HepG2 (cell line): Measurements from ENCODE around the gene SLC19A1. TPM values are rescaled to one million over a fixed set of nuclear protein-coding genes. Genes with fewer than 3 reads are reported as not detected.
A peak's percentile ranks its signal among the peaks of the same experiment; 100 is the strongest.

Experiments
- AKNA ChIP-seq: sonication (generic); formaldehyde crosslinking; IDR thresholded peaks from 2 replicates; pipeline ENCODE4 v1.4.0; 2020; ENCODE audit warnings: missing genetic modification reagents, borderline replicate concordance
- ARNTL ChIP-seq: sonication (generic); formaldehyde crosslinking; IDR thresholded peaks from 2 replicates; pipeline ENCODE4 v1.4.0; 2020; ENCODE audit warnings: mild to moderate bottlenecking, missing genetic modification reagents
- ATF5 ChIP-seq: sonication (generic); formaldehyde crosslinking; IDR thresholded peaks from 2 replicates; pipeline ENCODE4 v1.4.0; 2020; ENCODE audit warnings: mild to moderate bottlenecking, low read depth, missing genetic modification reagents
- ATF7-NPFF ChIP-seq: sonication (generic); formaldehyde crosslinking; IDR thresholded peaks from 2 replicates; pipeline ENCODE4 v1.8.1; 2023; ENCODE audit warnings: mild to moderate bottlenecking, low read depth, missing genetic modification reagents, moderate library complexity
- BORCS8-MEF2B ChIP-seq: sonication (generic); formaldehyde crosslinking; IDR thresholded peaks from 2 replicates; pipeline ENCODE4 v1.8.0; 2022; ENCODE audit warnings: mild to moderate bottlenecking, missing genetic modification reagents
- CCDC6 ChIP-seq: sonication (generic); formaldehyde crosslinking; IDR thresholded peaks from 2 replicates; pipeline ENCODE4 v1.8.1; 2022; ENCODE audit warnings: mild to moderate bottlenecking, missing genetic modification reagents, moderate library complexity
- DPF2 ChIP-seq: sonication (generic); formaldehyde crosslinking; IDR thresholded peaks from 2 replicates; pipeline ENCODE4 v1.4.0; 2020; ENCODE audit warnings: mild to moderate bottlenecking, low read depth, missing genetic modification reagents, borderline replicate concordance
- HDAC2 ChIP-seq: sonication (generic); formaldehyde crosslinking; IDR thresholded peaks from 2 replicates; pipeline ENCODE4 v1.4.0; 2020; ENCODE audit warnings: missing genetic modification reagents
- HIVEP1 ChIP-seq: sonication (generic); formaldehyde crosslinking; IDR thresholded peaks from 2 replicates; pipeline ENCODE4 v1.4.0; 2020; ENCODE audit warnings: mild to moderate bottlenecking, missing genetic modification reagents
- KDM3A ChIP-seq: IDR thresholded peaks from 2 replicates; pipeline ENCODE4 v1.6.1; 2018; ENCODE audit warnings: low read depth, missing compliant biosample characterization
- KDM4B ChIP-seq: sonication (generic); formaldehyde crosslinking; IDR thresholded peaks from 2 replicates; pipeline ENCODE4 v1.4.0; 2020; ENCODE audit warnings: missing genetic modification reagents
- NFE2L1 ChIP-seq: sonication (generic); formaldehyde crosslinking; IDR thresholded peaks from 2 replicates; pipeline ENCODE4 v1.4.0; 2020; ENCODE audit warnings: missing genetic modification reagents, mild to moderate bottlenecking, borderline replicate concordance
- RXRB ChIP-seq: IDR thresholded peaks from 2 replicates; pipeline ENCODE4 v1.6.1; 2016; ENCODE audit warnings: borderline replicate concordance, missing genetic modification reagents, missing compliant biosample characterization
- SIN3A ChIP-seq: IDR thresholded peaks from 2 replicates; pipeline ENCODE4 v1.6.1; 2011; ENCODE audit warnings: low read depth, mild to moderate bottlenecking, control low read depth, low read length, borderline replicate concordance
- SMAD3 ChIP-seq: sonication (generic); formaldehyde crosslinking; IDR thresholded peaks from 2 replicates; pipeline ENCODE4 v1.4.0; 2020; ENCODE audit warnings: missing genetic modification reagents
- U2AF2 ChIP-seq: fragments of 200-400 bp; formaldehyde crosslinking; IDR thresholded peaks from 2 replicates; pipeline ENCODE4 v1.6.1; 2017; ENCODE audit warnings: low read depth, mild to moderate bottlenecking, low read length
- ZMAT3 ChIP-seq: sonication (generic); formaldehyde crosslinking; conservative IDR thresholded peaks from 2 replicates; pipeline ENCODE4 v1.7.0; 2021; ENCODE audit warnings: missing genetic modification reagents
- ZNF224 ChIP-seq: sonication (generic); formaldehyde crosslinking; IDR thresholded peaks from 2 replicates; pipeline ENCODE4 v1.5.0; 2020; ENCODE audit warnings: mild to moderate bottlenecking, missing genetic modification reagents
- ZNF331 ChIP-seq: sonication (generic); formaldehyde crosslinking; IDR thresholded peaks from 2 replicates; pipeline ENCODE4 v1.4.0; 2020; ENCODE audit warnings: missing genetic modification reagents
- ZNF563 ChIP-seq: sonication (generic); formaldehyde crosslinking; IDR thresholded peaks from 2 replicates; pipeline ENCODE4 v1.8.0; 2022; ENCODE audit warnings: mild to moderate bottlenecking, moderate library complexity, missing genetic modification reagents
- ZNF564 ChIP-seq: sonication (generic); formaldehyde crosslinking; IDR thresholded peaks from 2 replicates; pipeline ENCODE4 v1.8.1; 2023; ENCODE audit warnings: mild to moderate bottlenecking, missing genetic modification reagents
- ZNF598 ChIP-seq: sonication (generic); formaldehyde crosslinking; IDR thresholded peaks from 2 replicates; pipeline ENCODE4 v1.5.1; 2020; ENCODE audit warnings: mild to moderate bottlenecking, missing genetic modification reagents, borderline replicate concordance
- ZNF740 ChIP-seq: sonication (generic); formaldehyde crosslinking; IDR thresholded peaks from 2 replicates; pipeline ENCODE4 v1.4.0; 2020; ENCODE audit warnings: missing genetic modification reagents
- ZNF773 ChIP-seq: sonication (generic); formaldehyde crosslinking; IDR thresholded peaks from 2 replicates; pipeline ENCODE4 v1.4.0; 2020; ENCODE audit warnings: missing genetic modification reagents, borderline replicate concordance
- ZNF790 ChIP-seq: sonication (generic); formaldehyde crosslinking; IDR thresholded peaks from 2 replicates; pipeline ENCODE4 v1.8.0; 2022; ENCODE audit warnings: missing genetic modification reagents, mild to moderate bottlenecking, borderline replicate concordance
- polyA plus RNA-seq, 8 experiments: library from polyadenylated mRNA; depleted of rRNA in 3 of 8; stranded (reverse) in 7 of 8; unstranded in 1 of 8; fragments of >200 nt; fragmentation: Illumina TruSeq in 4 of 8; extraction: Trizol in 4 of 8; gene quantifications; 2 replicates each; pipeline versions ENCODE4 v1.2.1 to v1.2.3, GENCODE V29; 2011 to 2016; ENCODE audit warnings: low read depth in 4 of 8, missing spikeins in 1 of 8, mixed read lengths in 1 of 8; ENCODE audit not compliant: insufficient read depth in 1 of 8
- total RNA-seq, 5 experiments: library from RNA; depleted of rRNA; stranded (reverse); fragments of >200 nt; fragmentation: Illumina TruSeq; extraction: Trizol; gene quantifications; 2 replicates each; pipeline ENCODE4 v1.2.3, GENCODE V29; 2016; ENCODE audit warnings: low read depth in 1 of 5

The SLC19A1 gene
- total and polyA plus RNA-seq, 2 of the 13 experiments (the other 11 are each of a cell fraction or from before 2014, with no cell fraction given), result 21.8 to 23.0 TPM

- TF ChIP-seq ZNF564 (CRISPR knock-in tag), result 0 out of 2 replicates have a peak, but pooled peaks have one; percentile 64
- peak; percentile 99 for TF ChIP-seq RXRB (CRISPR knock-in tag)
- TF ChIP-seq DPF2 (CRISPR knock-in tag), result peak; percentile 36; the same call in 1 of the 2 replicates
- TF ChIP-seq KDM4B (CRISPR knock-in tag), result no peak
- TF ChIP-seq HIVEP1 (CRISPR knock-in tag), result peak; percentile 96
- TF ChIP-seq HDAC2 (CRISPR knock-in tag), result peak; percentile 92
- TF ChIP-seq ZNF740 (CRISPR knock-in tag), result 0 out of 2 replicates have a peak, but pooled peaks have one; percentile 24
- no peak for TF ChIP-seq CCDC6 (CRISPR knock-in tag)
- peak; percentile 85; the same call in 1 of the 2 replicates for TF ChIP-seq SIN3A
- TF ChIP-seq U2AF2, result no peak
- TF ChIP-seq BORCS8-MEF2B, result peak; percentile 90
- peak; percentile 100 for TF ChIP-seq ZNF224 (CRISPR knock-in tag)
- peak; percentile 92 for TF ChIP-seq ARNTL (CRISPR knock-in tag)
- no peak for TF ChIP-seq ATF5 (CRISPR knock-in tag)
- TF ChIP-seq ZNF331 (CRISPR knock-in tag), result peak; percentile 51; the same call in 1 of the 2 replicates
- peak; percentile 84 for TF ChIP-seq SMAD3 (CRISPR knock-in tag)
- TF ChIP-seq ZNF563, result no peak
- TF ChIP-seq ZNF773, result no peak
- TF ChIP-seq NFE2L1 (CRISPR knock-in tag), result no peak
- peak; percentile 86 for TF ChIP-seq KDM3A (CRISPR knock-in tag)
- TF ChIP-seq ZMAT3, result peak; percentile 96; the same call in 1 of the 2 replicates
- TF ChIP-seq AKNA (CRISPR knock-in tag), result no peak
- TF ChIP-seq ATF7-NPFF, result no peak; the same call in 1 of the 2 replicates
- TF ChIP-seq ZNF790 (CRISPR knock-in tag), result no peak
- TF ChIP-seq ZNF598 (CRISPR knock-in tag), result peak; percentile 55; the same call in 1 of the 2 replicates
Measured at GRCh38 chr21:45469273-45470086, 72.8 kb downstream of the SLC19A1 start (continued).
